NCI-H2029 (cell line): ENCODE data around the gene CDKN1B.
A peak's percentile ranks its signal among the peaks of the same experiment; 100 is the strongest.

Source experiments
- DNase-seq: peaks from one replicate; lab custom pipeline; 2025; lab: John Stamatoyannopoulos, UW

The CDKN1B gene

GRCh38 chr12:12701457-12701856, 15.7 kb upstream of the CDKN1B start:
- DNase-seq, result no peak

GRCh38 chr12:12704593-12705230, 12.5 kb upstream of the CDKN1B start:
- peak; percentile 79 for DNase-seq

GRCh38 chr12:12705838-12706520, 11.2 kb upstream of the CDKN1B start:
- DNase-seq, result no peak

- no peak for DNase-seq
These were observed 3.3 kb upstream of the CDKN1B start for GRCh38 chr12:12713932-12714275.

GRCh38 chr12:12714276-12715021, 2.7 kb upstream of the CDKN1B start:
- DNase-seq, result peak; percentile 67

- DNase-seq, result no peak
These were observed 2.1 kb upstream of the CDKN1B start for GRCh38 chr12:12715128-12715458.

- no peak for DNase-seq
These were observed 1.6 kb upstream of the CDKN1B start for GRCh38 chr12:12715459-12716150.

- no peak for DNase-seq
These were observed 896 bp upstream of the CDKN1B start for GRCh38 chr12:12716151-12716792.

- DNase-seq, result no peak
These were observed 615 bp downstream of the CDKN1B start for GRCh38 chr12:12717586-12718380.

- no peak for DNase-seq
These were observed 1.2 kb downstream of the CDKN1B start for GRCh38 chr12:12718381-12718759.

GRCh38 chr12:12718853-12719252, 1.7 kb downstream of the CDKN1B start:
- no peak for DNase-seq

- DNase-seq, result no peak
These were observed 2.3 kb downstream of the CDKN1B start for GRCh38 chr12:12719496-12719895.

- DNase-seq, result no peak
These were observed 2.9 kb downstream of the CDKN1B start for GRCh38 chr12:12720052-12720451.

- no peak for DNase-seq
These were observed 3.5 kb downstream of the CDKN1B start for GRCh38 chr12:12720672-12721161.

- DNase-seq, result no peak
These were observed 4.1 kb downstream of the CDKN1B start for GRCh38 chr12:12721176-12721751.

GRCh38 chr12:12721814-12722434, 4.8 kb downstream of the CDKN1B start:
- DNase-seq, result no peak

GRCh38 chr12:12722435-12723148, 5.4 kb downstream of the CDKN1B start:
- DNase-seq, result peak; percentile 49

GRCh38 chr12:12723149-12723680, 6.0 kb downstream of the CDKN1B start:
- DNase-seq, result no peak

- peak; percentile 34 for DNase-seq
These were observed 6.7 kb downstream of the CDKN1B start for GRCh38 chr12:12723681-12724420.
